NT2/D1 (cell line): ENCODE results near the gene CD8A.

ENCODE experiments used
- DNase-seq: peaks from one replicate; pipeline ENCODE4 v3.0.0-alpha.2; 2011; ENCODE audit warnings: low read depth, low spot score
- H3K27me3 ChIP-seq: 2 replicates; pipeline ENCODE4 v1.6.0; 2011; ENCODE audit warnings: mild to moderate bottlenecking; ENCODE audit not compliant: insufficient read length, insufficient read depth
- H3K36me3 ChIP-seq: 2 replicates; pipeline ENCODE4 v1.6.1; 2011; ENCODE audit warnings: mild to moderate bottlenecking, low read length, mixed read lengths; ENCODE audit not compliant: insufficient read depth, insufficient read length
- H3K4me1 ChIP-seq: 2 replicates; pipeline ENCODE4 v1.5.1; 2011; ENCODE audit not compliant: insufficient read depth, insufficient read length
- H3K4me3 ChIP-seq: 2 replicates; pipeline ENCODE4 v1.5.1; 2011; ENCODE audit warnings: low read depth; ENCODE audit not compliant: insufficient read length
- H3K9ac ChIP-seq: 2 replicates; pipeline ENCODE4 v1.6.0; 2011; ENCODE audit warnings: low read depth; ENCODE audit not compliant: insufficient read length
- H3K9me3 ChIP-seq: 2 replicates; pipeline ENCODE4 v1.5.1; 2011; ENCODE audit warnings: mild to moderate bottlenecking, low read length; ENCODE audit not compliant: insufficient read depth
- SUZ12 ChIP-seq: IDR thresholded peaks from 2 replicates; pipeline ENCODE4 v1.6.1; 2011; ENCODE audit not compliant: insufficient read length, insufficient read depth; ENCODE audit errors: extremely low read depth
- YY1 ChIP-seq: IDR thresholded peaks from 2 replicates; pipeline ENCODE4 v1.6.1; 2011; ENCODE audit not compliant: insufficient read length, insufficient read depth
- ZNF274 ChIP-seq: IDR thresholded peaks from 2 replicates; pipeline ENCODE4 v1.6.1; 2011; ENCODE audit warnings: mild to moderate bottlenecking, low read depth, low read length

Gene CD8A

GRCh38 chr2:86764661-86765309, 25.9 kb downstream of the CD8A start:
- Histone ChIP-seq H3K36me3 (peaks cover 22% of the 10 kb centered on the region), H3K4me1 (no peaks in the 10 kb centered on the region), H3K9me3 (no peaks in the 10 kb centered on the region), H3K4me3 (no peak overlapping the region), H3K27me3 (no peaks in the 10 kb centered on the region), H3K9ac (no peak overlapping the region)
- TF ChIP-seq YY1 = no peak
- TF ChIP-seq SUZ12 = no peak
- TF ChIP-seq ZNF274 = no peak
- DNase-seq = peak; percentile 33

- Histone ChIP-seq H3K4me1 (no peaks in the 10 kb centered on the region), H3K27me3 (no peaks in the 10 kb centered on the region), H3K9me3 (no peaks in the 10 kb centered on the region), H3K9ac (no peak overlapping the region), H3K36me3 (peaks cover 2% of the 10 kb centered on the region), H3K4me3 (no peak overlapping the region)
- no peak for DNase-seq
- TF ChIP-seq ZNF274 (no peak), YY1 (no peak)
Observed at GRCh38 chr2:86760371-86760770, 30.3 kb downstream of the CD8A start.

DNA sequence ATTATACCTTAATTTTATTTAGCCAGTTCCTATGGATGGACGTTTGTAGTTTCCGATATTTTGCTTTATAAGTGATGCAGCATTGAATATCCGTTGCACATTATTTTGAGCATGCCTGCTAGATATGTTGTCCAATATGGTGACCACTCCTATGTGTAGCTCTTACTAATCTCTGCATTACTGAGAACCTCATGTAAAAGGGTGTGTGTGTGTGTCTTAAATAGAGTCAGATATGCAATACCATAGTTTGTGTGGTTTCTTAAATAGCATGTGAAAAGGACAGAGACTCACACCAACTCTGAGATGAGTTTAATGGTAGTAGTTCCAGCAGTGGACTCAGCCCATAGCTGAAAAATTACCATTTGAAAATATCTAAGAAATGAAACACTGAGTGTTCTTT, 32.3 kb downstream of the CD8A start:
- Histone ChIP-seq H3K36me3 (peaks cover 9% of the 10 kb centered on the region), H3K9me3 (no peaks in the 10 kb centered on the region), H3K4me3 (no peak overlapping the region), H3K4me1 (no peaks in the 10 kb centered on the region), H3K27me3 (no peaks in the 10 kb centered on the region), H3K9ac (no peak overlapping the region)
- DNase-seq = no peak
- TF ChIP-seq YY1 (no peak), ZNF274 (no peak), SUZ12 (no peak)

GRCh38 chr2:86753606-86754005, 37.1 kb downstream of the CD8A start:
- Histone ChIP-seq H3K9ac (no peak overlapping the region), H3K36me3 (peaks cover 23% of the 10 kb centered on the region), H3K4me3 (no peak overlapping the region), H3K4me1 (no peaks in the 10 kb centered on the region), H3K27me3 (no peaks in the 10 kb centered on the region), H3K9me3 (peaks cover 14% of the 10 kb centered on the region)
- TF ChIP-seq ZNF274 (no peak), SUZ12 (no peak), YY1 (no peak)
- no peak for DNase-seq

GRCh38 chr2:86752934-86753333, 37.8 kb downstream of the CD8A start:
- DNase-seq = no peak
- peaks cover 23% of the 10 kb centered on the region for H3K36me3 ChIP-seq

DNA sequence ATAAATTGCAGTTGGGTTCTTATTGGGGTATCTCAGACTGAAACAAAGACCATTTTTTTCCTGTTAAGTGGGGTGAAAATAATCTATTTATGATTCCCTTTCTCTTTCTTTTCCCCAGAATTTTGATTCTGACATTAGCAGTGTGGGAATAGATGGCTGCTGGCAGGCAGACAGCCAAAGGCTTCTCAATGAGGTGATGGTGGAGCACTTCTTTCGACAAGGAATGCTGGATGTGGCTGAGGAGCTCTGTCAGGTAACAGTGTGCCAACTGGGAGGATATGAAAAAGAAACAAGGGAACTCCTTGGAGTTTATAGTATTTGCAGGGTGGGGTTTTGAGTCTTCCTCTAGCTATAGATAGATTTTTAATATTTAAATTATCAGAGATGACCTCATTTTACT, 38.9 kb downstream of the CD8A start:
- Histone ChIP-seq H3K9me3 (peaks cover 14% of the 10 kb centered on the region), H3K9ac (no peak overlapping the region), H3K36me3 (peaks cover 23% of the 10 kb centered on the region), H3K4me1 (no peaks in the 10 kb centered on the region), H3K4me3 (no peak overlapping the region), H3K27me3 (no peaks in the 10 kb centered on the region)
- TF ChIP-seq YY1 (no peak), SUZ12 (no peak), ZNF274 (no peak)
- no peak for DNase-seq

More at GRCh38 chr2:86752934-86753333, 37.8 kb downstream of the CD8A start:
- Histone ChIP-seq H3K4me1 (no peaks in the 10 kb centered on the region), H3K4me3 (no peak overlapping the region), H3K27me3 (no peaks in the 10 kb centered on the region), H3K9me3 (peaks cover 14% of the 10 kb centered on the region), H3K9ac (no peak overlapping the region)
- TF ChIP-seq SUZ12 = no peak
- no peak for TF ChIP-seq YY1
- TF ChIP-seq ZNF274 = no peak

- H3K36me3 ChIP-seq = peaks cover 28% of the 10 kb centered on the region
- TF ChIP-seq YY1 (no peak), SUZ12 (no peak), ZNF274 (no peak)
- peaks cover 14% of the 10 kb centered on the region for H3K9me3 ChIP-seq
- no peak overlapping the region for H3K4me3 ChIP-seq
- H3K4me1 ChIP-seq = no peaks in the 10 kb centered on the region
- DNase-seq = no peak
- no peak overlapping the region for H3K9ac ChIP-seq
- no peaks in the 10 kb centered on the region for H3K27me3 ChIP-seq
Observed at GRCh38 chr2:86750240-86750839, 40.4 kb downstream of the CD8A start.
